Measurements from ENCODE around the gene EMC7. TPM values are rescaled to one million over a fixed set of nuclear protein-coding genes. Genes with fewer than 3 reads are reported as not detected.
"Not testable (repeated sequence)": the region's sequence is repeated elsewhere in the genome, so short reads cannot be mapped to it uniquely, and the experiment has no call there.

EMC7 gene
- total RNA-seq, 2 experiments from 2014 or later, result 63.1 to 65.6 TPM

- Mint-ChIP-seq H3K27ac (no peak overlapping the region), H3K4me1 (no peaks in the 10 kb centered on the region), H3K27me3 (no peaks in the 10 kb centered on the region), H3K9me3 (no peaks in the 10 kb centered on the region), H3K36me3 (ENCODE audit: low read depth) (peaks cover 5% of the 10 kb centered on the region), H3K4me3 (no peak overlapping the region)
- no peak for DNase-seq
- CTCF ChIA-PET, result no interaction called here
- POLR2A ChIA-PET, result no interaction called here
Observed at GRCh38 chr15:34078900-34079299, 22.8 kb downstream of the EMC7 start.

DNA sequence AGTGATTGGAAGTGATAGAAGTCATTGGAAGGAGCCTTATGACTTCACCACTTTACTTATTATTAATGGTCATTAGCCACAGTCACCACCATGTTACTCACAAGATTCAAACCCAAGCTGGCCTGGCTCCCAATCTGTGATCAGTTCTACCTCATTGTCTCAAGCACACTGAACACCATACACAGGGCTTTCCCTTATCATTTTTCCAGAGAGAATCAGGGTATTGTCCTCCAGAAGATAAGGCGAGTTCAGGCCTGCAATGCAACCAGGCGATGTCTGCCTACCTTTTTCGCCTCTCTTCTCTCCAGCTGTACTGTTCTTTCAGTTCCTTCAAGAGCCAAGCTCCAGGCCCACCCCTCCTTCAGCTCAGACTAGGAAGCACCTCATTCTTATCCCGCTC, 24.9 kb downstream of the EMC7 start:
- H3K27me3 Mint-ChIP-seq, result no peaks in the 10 kb centered on the region
- no peak overlapping the region for H3K4me3 Mint-ChIP-seq
- DNase-seq, result no peak
- no peaks in the 10 kb centered on the region for H3K9me3 Mint-ChIP-seq
- CTCF ChIA-PET, result interaction anchor here (0.6 to 1.0 kb wide), 2 partner anchors 15 to 32 kb away, joined by 3 to 5 read pairs; no protein-coding TSS in a partner anchor
- POLR2A ChIA-PET, result no interaction called here
- no peak overlapping the region for H3K27ac Mint-ChIP-seq
- H3K36me3 Mint-ChIP-seq (ENCODE audit: low read depth), result no peaks in the 10 kb centered on the region
- H3K4me1 Mint-ChIP-seq, result no peaks in the 10 kb centered on the region

- H3K9me3 Mint-ChIP-seq, result no peaks in the 10 kb centered on the region
- CTCF ChIA-PET, result no interaction called here
- DNase-seq, result no peak
- H3K36me3 Mint-ChIP-seq (ENCODE audit: low read depth), result no peaks in the 10 kb centered on the region
- no peak overlapping the region for H3K27ac Mint-ChIP-seq
- no peaks in the 10 kb centered on the region for H3K4me1 Mint-ChIP-seq
- H3K27me3 Mint-ChIP-seq, result no peaks in the 10 kb centered on the region
- no peak overlapping the region for H3K4me3 Mint-ChIP-seq
- POLR2A ChIA-PET, result no interaction called here
Observed at GRCh38 chr15:34070003-34070402, 31.7 kb downstream of the EMC7 start.

GRCh38 chr15:34065941-34066340, 35.7 kb downstream of the EMC7 start:
- no peaks in the 10 kb centered on the region for H3K9me3 Mint-ChIP-seq
- no peaks in the 10 kb centered on the region for H3K36me3 Mint-ChIP-seq (ENCODE audit: low read depth)
- no peak overlapping the region for H3K27ac Mint-ChIP-seq
- no peaks in the 10 kb centered on the region for H3K27me3 Mint-ChIP-seq
- no peak for DNase-seq
- H3K4me3 Mint-ChIP-seq, result no peak overlapping the region
- H3K4me1 Mint-ChIP-seq, result peaks cover 10% of the 10 kb centered on the region
- ChIA-PET CTCF (no interaction called here), POLR2A (no interaction called here)

GRCh38 chr15:34065261-34065660, 36.4 kb downstream of the EMC7 start:
- H3K4me1 Mint-ChIP-seq, result peaks cover 10% of the 10 kb centered on the region
- no peak for DNase-seq
- no peaks in the 10 kb centered on the region for H3K9me3 Mint-ChIP-seq
- no peak overlapping the region for H3K27ac Mint-ChIP-seq
- H3K27me3 Mint-ChIP-seq, result no peaks in the 10 kb centered on the region
- H3K4me3 Mint-ChIP-seq, result no peak overlapping the region
- ChIA-PET CTCF (no interaction called here), POLR2A (no interaction called here)
- H3K36me3 Mint-ChIP-seq (ENCODE audit: low read depth), result no peaks in the 10 kb centered on the region

- CTCF ChIA-PET, result interaction anchor here (1.0 kb wide), 1 partner anchor 145 kb away, joined by 3 read pairs; the partner anchor contains the start of gene KATNBL1
- DNase-seq, result no peak
- no peak overlapping the region for H3K27ac Mint-ChIP-seq
- H3K4me3 Mint-ChIP-seq, result no peak overlapping the region
- POLR2A ChIA-PET, result no interaction called here
- peaks cover 10% of the 10 kb centered on the region for H3K4me1 Mint-ChIP-seq
- H3K36me3 Mint-ChIP-seq (ENCODE audit: low read depth), result no peaks in the 10 kb centered on the region
- no peaks in the 10 kb centered on the region for H3K9me3 Mint-ChIP-seq
- H3K27me3 Mint-ChIP-seq, result no peaks in the 10 kb centered on the region
Observed at GRCh38 chr15:34064438-34064837, 37.2 kb downstream of the EMC7 start.

DNA sequence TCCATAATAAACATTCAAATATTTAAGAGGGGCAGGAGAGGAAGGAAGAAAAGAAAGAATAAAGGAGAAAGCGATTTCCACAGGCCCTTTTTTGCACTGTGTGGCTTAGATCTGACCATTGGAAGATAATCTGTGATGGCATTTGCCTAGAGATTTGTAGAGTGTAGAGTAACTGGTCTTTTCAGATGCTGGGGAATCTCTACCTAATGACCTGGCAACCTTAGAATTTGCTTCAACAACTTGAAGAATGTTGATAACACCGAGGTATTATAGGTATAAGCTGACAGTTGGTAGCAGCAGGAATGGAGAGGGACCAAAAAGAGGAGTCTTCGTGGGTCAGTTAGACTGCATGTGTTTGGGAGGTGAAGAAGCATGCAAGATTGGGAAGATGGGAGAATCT, 41.7 kb downstream of the EMC7 start:
- H3K27ac Mint-ChIP-seq, result no peak overlapping the region
- no peaks in the 10 kb centered on the region for H3K9me3 Mint-ChIP-seq
- ChIA-PET CTCF (no interaction called here), POLR2A (no interaction called here)
- peaks cover 10% of the 10 kb centered on the region for H3K4me1 Mint-ChIP-seq
- DNase-seq, result no peak
- H3K27me3 Mint-ChIP-seq, result no peaks in the 10 kb centered on the region
- no peaks in the 10 kb centered on the region for H3K36me3 Mint-ChIP-seq (ENCODE audit: low read depth)
- no peak overlapping the region for H3K4me3 Mint-ChIP-seq

GRCh38 chr15:34059476-34059875, 42.2 kb downstream of the EMC7 start:
- Mint-ChIP-seq H3K27ac (no peak overlapping the region), H3K36me3 (ENCODE audit: low read depth) (no peaks in the 10 kb centered on the region)

DNA sequence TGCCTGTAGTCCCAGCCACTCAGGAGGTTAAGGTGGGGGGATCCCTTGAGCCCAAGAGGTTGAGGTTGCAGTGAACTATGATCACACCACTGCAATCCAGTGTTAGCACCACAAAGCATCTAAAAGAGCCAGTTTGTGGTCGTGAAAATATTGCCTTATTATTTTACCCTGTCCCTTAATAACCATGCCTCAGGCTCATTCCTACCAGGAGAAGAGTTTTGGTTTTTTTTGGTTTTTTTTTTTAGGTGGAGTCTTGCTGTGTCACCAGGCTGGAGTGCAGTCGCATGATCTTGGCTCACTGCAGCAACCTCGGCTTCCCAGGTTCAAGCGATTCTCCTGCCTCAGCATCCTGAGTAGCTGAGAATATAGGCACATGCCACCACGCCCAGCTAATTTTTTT, 44.8 kb downstream of the EMC7 start:
- peaks cover 4% of the 10 kb centered on the region for H3K36me3 Mint-ChIP-seq (ENCODE audit: low read depth)
- CTCF ChIA-PET, result interaction anchor here (1.0 to 1.1 kb wide), 2 partner anchors 36 to 99 kb away, joined by 3 to 4 read pairs; no protein-coding TSS in a partner anchor
- no peak for DNase-seq
- no peak overlapping the region for H3K4me3 Mint-ChIP-seq
- POLR2A ChIA-PET, result no interaction called here
- no peak overlapping the region for H3K27ac Mint-ChIP-seq
- H3K27me3 Mint-ChIP-seq, result no peaks in the 10 kb centered on the region
- H3K4me1 Mint-ChIP-seq, result peaks cover 2% of the 10 kb centered on the region
- peaks cover 5% of the 10 kb centered on the region for H3K9me3 Mint-ChIP-seq

More at GRCh38 chr15:34059476-34059875, 42.2 kb downstream of the EMC7 start:
- POLR2A ChIA-PET, result no interaction called here
- Mint-ChIP-seq H3K4me1 (peaks cover 9% of the 10 kb centered on the region), H3K9me3 (no peaks in the 10 kb centered on the region), H3K4me3 (no peak overlapping the region), H3K27me3 (no peaks in the 10 kb centered on the region)
- DNase-seq, result no peak
- CTCF ChIA-PET, result interaction anchor here (0.7 kb wide), 1 partner anchor 14 kb away, joined by 3 read pairs; no protein-coding TSS in a partner anchor

GRCh38 chr15:34055868-34056595, 45.6 kb downstream of the EMC7 start:
- POLR2A ChIA-PET, result no interaction called here
- CTCF ChIA-PET, result interaction anchor here (1.0 kb wide), 1 partner anchor 37 kb away, joined by 4 read pairs; no protein-coding TSS in a partner anchor
- no peaks in the 10 kb centered on the region for H3K4me1 Mint-ChIP-seq
- no peak overlapping the region for H3K27ac Mint-ChIP-seq
- H3K9me3 Mint-ChIP-seq, result peaks cover 13% of the 10 kb centered on the region
- H3K4me3 Mint-ChIP-seq, result no peak overlapping the region
- H3K36me3 Mint-ChIP-seq (ENCODE audit: low read depth), result peaks cover 10% of the 10 kb centered on the region
- H3K27me3 Mint-ChIP-seq, result peaks cover 2% of the 10 kb centered on the region
- no peak for DNase-seq

DNA sequence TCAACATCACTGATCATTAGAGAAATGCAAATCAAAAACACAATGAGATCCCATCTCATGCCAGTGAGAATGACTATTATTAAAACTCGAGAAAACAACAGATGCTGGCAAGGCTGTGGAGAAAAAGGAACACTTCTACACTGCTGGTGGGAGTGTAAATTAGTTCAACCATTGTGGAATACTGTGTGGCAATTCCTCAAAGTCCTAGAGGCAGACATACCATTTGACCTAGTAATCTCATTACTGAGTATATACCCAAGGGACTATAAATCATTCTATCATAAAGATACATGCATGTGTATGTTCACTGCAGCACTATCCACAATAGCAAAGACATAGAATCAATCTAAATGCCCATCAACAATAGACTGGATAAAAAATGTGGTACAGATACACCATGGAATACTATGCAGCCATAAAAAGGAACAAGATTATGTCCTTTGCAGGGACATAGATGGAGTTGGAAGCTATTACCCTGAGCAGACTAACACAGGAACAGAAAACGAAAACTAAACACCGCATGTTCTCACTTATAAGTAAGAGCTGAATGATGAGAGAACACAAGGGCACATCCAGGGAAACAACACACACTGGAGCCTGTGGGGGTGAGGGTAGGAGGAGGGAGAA, 47.5 kb downstream of the EMC7 start:
- no peaks in the 10 kb centered on the region for H3K4me1 Mint-ChIP-seq
- peaks cover 8% of the 10 kb centered on the region for H3K27me3 Mint-ChIP-seq
- ChIA-PET POLR2A (no interaction called here), CTCF (no interaction called here)
- no peak overlapping the region for H3K4me3 Mint-ChIP-seq
- no peak for DNase-seq
- H3K9me3 Mint-ChIP-seq, result peaks cover 24% of the 10 kb centered on the region
- peaks cover 22% of the 10 kb centered on the region for H3K36me3 Mint-ChIP-seq (ENCODE audit: low read depth)
- H3K27ac Mint-ChIP-seq, result no peak overlapping the region

GRCh38 chr15:34050385-34050784, 51.3 kb downstream of the EMC7 start:
- DNase-seq, H3K27me3 Mint-ChIP-seq, H3K4me3 Mint-ChIP-seq, CTCF ChIA-PET, H3K4me1 Mint-ChIP-seq, POLR2A ChIA-PET, H3K27ac Mint-ChIP-seq: not testable (repeated sequence)
- Mint-ChIP-seq H3K9me3 (peaks cover 26% of the 10 kb centered on the region), H3K36me3 (ENCODE audit: low read depth) (peaks cover 23% of the 10 kb centered on the region)

GRCh38 chr15:34049112-34049511, 52.5 kb downstream of the EMC7 start:
- CTCF ChIA-PET, result no interaction called here
- DNase-seq, result no peak
- Mint-ChIP-seq H3K36me3 (ENCODE audit: low read depth) (peaks cover 23% of the 10 kb centered on the region), H3K4me1 (peaks cover under 1% of the 10 kb centered on the region), H3K27ac (no peak overlapping the region), H3K27me3 (peaks cover 9% of the 10 kb centered on the region), H3K4me3 (no peak overlapping the region), H3K9me3 (peaks cover 26% of the 10 kb centered on the region)
- POLR2A ChIA-PET, result no interaction called here
